Body of pancreas (tissue), 4 donors: Measurements from ENCODE around the gene HOMEZ.

Experiments used
- POLR2A ChIP-seq, 3 donors: fragments of 450-650 bp; IDR thresholded peaks; one replicate each; pipeline ENCODE4 v1.6.1; 2016; ENCODE audit warnings: antibody characterized with exemption in 3 of 3, mild to moderate bottlenecking in 2 of 3
- TF ChIP-seq, protein P1 (sequence below), 7 experiments: fragments of 450-650 bp in 4 of 7; fragments of 200-600 bp in 3 of 7; sonication (generic) in 3 of 7; IDR thresholded peaks; one replicate each; pipeline ENCODE4 v1.5.1; 2016 to 2019; ENCODE audit warnings: antibody characterized with exemption in 7 of 7

- peak; percentile 77 to 93 (median 91) for TF ChIP-seq POLR2A (IDR thresholded peaks at IDR 0.05)
- TF ChIP-seq, protein P1, sequence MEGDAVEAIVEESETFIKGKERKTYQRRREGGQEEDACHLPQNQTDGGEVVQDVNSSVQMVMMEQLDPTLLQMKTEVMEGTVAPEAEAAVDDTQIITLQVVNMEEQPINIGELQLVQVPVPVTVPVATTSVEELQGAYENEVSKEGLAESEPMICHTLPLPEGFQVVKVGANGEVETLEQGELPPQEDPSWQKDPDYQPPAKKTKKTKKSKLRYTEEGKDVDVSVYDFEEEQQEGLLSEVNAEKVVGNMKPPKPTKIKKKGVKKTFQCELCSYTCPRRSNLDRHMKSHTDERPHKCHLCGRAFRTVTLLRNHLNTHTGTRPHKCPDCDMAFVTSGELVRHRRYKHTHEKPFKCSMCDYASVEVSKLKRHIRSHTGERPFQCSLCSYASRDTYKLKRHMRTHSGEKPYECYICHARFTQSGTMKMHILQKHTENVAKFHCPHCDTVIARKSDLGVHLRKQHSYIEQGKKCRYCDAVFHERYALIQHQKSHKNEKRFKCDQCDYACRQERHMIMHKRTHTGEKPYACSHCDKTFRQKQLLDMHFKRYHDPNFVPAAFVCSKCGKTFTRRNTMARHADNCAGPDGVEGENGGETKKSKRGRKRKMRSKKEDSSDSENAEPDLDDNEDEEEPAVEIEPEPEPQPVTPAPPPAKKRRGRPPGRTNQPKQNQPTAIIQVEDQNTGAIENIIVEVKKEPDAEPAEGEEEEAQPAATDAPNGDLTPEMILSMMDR (IDR thresholded peaks at IDR 0.05) = no peak
Observed at GRCh38 chr14:23301969-23302289, 16.0 kb upstream of the HOMEZ start.
